ENCODE measurements around the gene NRG3.

The NRG3 gene

DNA sequence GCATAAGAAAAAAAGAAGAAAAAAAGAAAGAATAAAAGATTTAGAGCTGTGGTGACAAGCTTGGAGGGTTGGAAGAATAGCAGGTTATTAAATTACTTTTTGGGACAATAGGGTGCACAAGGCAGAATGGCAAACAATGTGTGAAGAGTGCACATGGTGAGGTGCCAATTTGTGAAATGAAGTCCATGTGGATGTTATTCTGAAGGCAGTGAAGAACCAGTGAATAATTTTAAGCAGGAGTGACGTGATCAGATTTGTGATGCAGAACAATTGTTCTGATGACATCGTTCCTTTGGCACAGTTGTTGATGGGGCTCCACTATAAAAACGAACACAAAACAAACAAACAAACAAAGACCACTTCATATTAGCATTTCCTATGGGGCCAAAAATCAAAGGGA lies 700.3 kb downstream of the NRG3 start:
- TF ChIP-seq CTCF (conservative IDR thresholded peaks at IDR 0.05; ENCODE audit: low read depth, low read length), result no peak
- no peak for DNase-seq (ENCODE audit: low read depth)
- no peak overlapping the region for H3K4me3 ChIP-seq (ENCODE audit: low read depth, low read length)

- DNase-seq (ENCODE audit: low read depth), result no peak
- H3K4me3 ChIP-seq (ENCODE audit: low read depth, low read length), result no peak overlapping the region
- TF ChIP-seq CTCF (conservative IDR thresholded peaks at IDR 0.05; ENCODE audit: low read depth, low read length), result no peak
Observed at GRCh38 chr10:82576093-82576492, 701.1 kb downstream of the NRG3 start.

DNA sequence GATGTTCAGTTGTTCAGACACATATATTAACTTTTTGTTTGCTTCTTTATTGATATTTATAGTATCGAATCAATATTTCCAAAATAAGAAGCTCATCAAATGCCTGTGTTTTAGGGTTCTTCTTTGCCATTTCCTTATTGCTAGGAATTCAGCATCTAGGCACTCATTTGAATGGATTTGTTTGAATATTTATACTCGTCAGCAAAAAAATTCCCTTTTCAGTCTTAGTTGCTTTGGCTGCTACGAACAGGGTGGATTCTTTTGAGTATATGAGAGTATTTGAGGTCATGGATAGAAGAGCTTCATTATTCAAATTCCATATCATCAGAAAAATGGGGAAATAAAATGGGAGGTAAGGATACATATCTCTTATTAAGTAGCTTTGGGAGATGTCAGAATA lies 706.9 kb downstream of the NRG3 start:
- DNase-seq (ENCODE audit: low read depth), result no peak
- H3K4me3 ChIP-seq (ENCODE audit: low read depth, low read length), result no peak overlapping the region
- TF ChIP-seq CTCF (conservative IDR thresholded peaks at IDR 0.05; ENCODE audit: low read depth, low read length), result no peak

- TF ChIP-seq CTCF (conservative IDR thresholded peaks at IDR 0.05; ENCODE audit: low read depth, low read length), result no peak
- no peak overlapping the region for H3K4me3 ChIP-seq (ENCODE audit: low read depth, low read length)
- DNase-seq (ENCODE audit: low read depth), result no peak
Observed at GRCh38 chr10:82591421-82591820, 716.4 kb downstream of the NRG3 start.

- TF ChIP-seq CTCF (conservative IDR thresholded peaks at IDR 0.05; ENCODE audit: low read depth, low read length), result no peak
- H3K4me3 ChIP-seq (ENCODE audit: low read depth, low read length), result no peak overlapping the region
- no peak for DNase-seq (ENCODE audit: low read depth)
Observed at GRCh38 chr10:82597840-82598239, 722.8 kb downstream of the NRG3 start.

DNA sequence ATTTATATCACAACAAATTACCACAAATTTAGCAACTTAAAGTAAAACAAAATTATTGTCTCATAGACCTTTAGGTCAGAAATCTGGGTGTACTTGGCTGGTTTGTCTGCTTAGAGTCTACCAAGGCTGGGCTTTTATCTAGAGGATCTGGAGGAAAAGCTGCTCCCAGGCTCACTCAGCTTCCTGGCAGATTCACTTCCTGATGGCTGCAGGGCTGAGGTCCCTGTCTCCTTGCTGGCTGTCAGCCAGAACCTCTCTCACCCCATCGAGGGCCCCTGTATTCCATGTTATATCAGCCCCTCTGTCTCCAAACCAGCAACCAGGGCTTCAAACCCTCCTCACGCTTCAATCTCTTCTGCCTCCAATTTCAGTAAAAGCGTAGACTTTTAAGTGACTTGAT lies 734.9 kb downstream of the NRG3 start:
- H3K4me3 ChIP-seq (ENCODE audit: low read depth, low read length), result no peak overlapping the region
- no peak for TF ChIP-seq CTCF (conservative IDR thresholded peaks at IDR 0.05; ENCODE audit: low read depth, low read length)
- no peak for DNase-seq (ENCODE audit: low read depth)

GRCh38 chr10:82618007-82618406 lies 743.0 kb downstream of the NRG3 start:
- TF ChIP-seq CTCF (conservative IDR thresholded peaks at IDR 0.05; ENCODE audit: low read depth, low read length), result no peak
- DNase-seq (ENCODE audit: low read depth), result no peak
- no peak overlapping the region for H3K4me3 ChIP-seq (ENCODE audit: low read depth, low read length)

Measured in choroid plexus epithelial cell (primary cell).